Epithelial cell of esophagus (primary cell): ENCODE measurements around the gene SLC6A13.
"Not testable (repeated sequence)": the region's sequence is repeated elsewhere in the genome, so short reads cannot be mapped to it uniquely, and the experiment has no call there.

Source experiments
- DNase-seq: peaks from one replicate; pipeline ENCODE4 v3.0.0; 2010; ENCODE audit warnings: low read depth
- H3K4me3 ChIP-seq: 2 replicates; pipeline ENCODE4 v1.5.1; 2011; ENCODE audit warnings: mild to moderate bottlenecking, low read length, control low read depth
- TF ChIP-seq, protein P1 (sequence below): IDR thresholded peaks from 2 replicates; pipeline ENCODE4 v1.5.1; 2011; ENCODE audit warnings: low read depth, mild to moderate bottlenecking, low read length, control low read depth, inconsistent platforms; ENCODE audit not compliant: insufficient read depth; ENCODE audit errors: missing control alignments

SLC6A13 gene

DNA sequence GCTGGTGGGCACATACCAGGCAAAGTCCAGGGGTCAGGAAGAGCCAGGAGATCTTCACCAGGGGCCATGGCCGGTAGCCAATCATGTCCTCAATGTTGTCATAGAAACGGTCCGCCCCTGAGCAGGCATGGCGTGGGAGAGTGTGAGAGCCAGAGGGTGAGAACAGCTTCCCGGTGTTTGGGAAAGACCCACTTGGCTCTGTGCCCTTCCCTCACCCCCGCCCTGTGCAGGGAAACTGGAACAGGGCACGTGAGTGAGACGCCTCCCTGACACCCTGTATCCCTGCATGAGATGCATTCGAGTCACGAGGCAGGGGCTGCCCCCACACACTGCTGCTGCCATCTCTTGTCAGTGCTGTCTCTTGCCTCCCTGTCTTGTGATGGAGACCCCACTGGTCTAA is 69.4 kb downstream of the SLC6A13 start:
- TF ChIP-seq, protein P1, sequence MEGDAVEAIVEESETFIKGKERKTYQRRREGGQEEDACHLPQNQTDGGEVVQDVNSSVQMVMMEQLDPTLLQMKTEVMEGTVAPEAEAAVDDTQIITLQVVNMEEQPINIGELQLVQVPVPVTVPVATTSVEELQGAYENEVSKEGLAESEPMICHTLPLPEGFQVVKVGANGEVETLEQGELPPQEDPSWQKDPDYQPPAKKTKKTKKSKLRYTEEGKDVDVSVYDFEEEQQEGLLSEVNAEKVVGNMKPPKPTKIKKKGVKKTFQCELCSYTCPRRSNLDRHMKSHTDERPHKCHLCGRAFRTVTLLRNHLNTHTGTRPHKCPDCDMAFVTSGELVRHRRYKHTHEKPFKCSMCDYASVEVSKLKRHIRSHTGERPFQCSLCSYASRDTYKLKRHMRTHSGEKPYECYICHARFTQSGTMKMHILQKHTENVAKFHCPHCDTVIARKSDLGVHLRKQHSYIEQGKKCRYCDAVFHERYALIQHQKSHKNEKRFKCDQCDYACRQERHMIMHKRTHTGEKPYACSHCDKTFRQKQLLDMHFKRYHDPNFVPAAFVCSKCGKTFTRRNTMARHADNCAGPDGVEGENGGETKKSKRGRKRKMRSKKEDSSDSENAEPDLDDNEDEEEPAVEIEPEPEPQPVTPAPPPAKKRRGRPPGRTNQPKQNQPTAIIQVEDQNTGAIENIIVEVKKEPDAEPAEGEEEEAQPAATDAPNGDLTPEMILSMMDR, result no peak
- H3K4me3 ChIP-seq, result no peak overlapping the region
- DNase-seq, result no peak

DNA sequence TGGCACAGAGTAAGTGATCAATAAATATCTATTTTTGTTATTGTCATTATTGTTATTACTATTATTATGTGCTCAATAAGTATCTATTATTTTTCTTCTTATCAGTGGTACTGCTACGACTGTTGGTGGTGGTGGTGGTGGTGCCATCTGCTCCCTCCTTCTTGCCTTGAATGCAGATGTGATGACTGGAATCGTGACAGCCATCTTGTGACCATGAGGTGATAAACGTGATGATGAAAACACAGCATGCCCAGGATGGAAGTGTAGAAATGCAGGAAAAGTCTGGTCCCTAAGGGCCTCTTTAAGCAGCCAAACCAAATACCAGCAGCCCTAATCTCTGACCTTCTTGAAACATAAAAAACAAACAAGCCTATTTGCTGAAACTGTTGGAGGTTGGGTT is 71.1 kb downstream of the SLC6A13 start:
- no peak overlapping the region for H3K4me3 ChIP-seq
- no peak for DNase-seq
- TF ChIP-seq, protein P1, result no peak

DNA sequence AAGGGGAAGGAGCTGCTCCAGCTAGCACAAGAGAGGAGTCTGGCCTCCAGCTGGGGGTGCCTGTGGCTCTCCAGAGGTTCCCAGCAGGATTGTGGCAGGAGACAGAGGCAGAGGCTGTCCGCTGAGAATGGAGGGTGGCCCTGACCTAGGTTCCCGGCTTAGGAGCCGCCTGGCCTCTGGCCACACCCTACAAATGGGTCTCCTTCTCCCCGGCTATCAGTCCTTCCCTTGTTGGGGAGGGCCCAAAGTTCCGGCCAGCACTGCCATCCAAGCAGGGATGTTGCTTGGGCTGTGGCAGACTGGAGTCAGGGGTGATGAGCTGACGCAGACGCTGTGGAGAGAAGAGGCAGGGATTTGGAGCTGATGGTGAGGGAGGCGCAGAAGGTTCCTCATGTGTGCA is 71.8 kb downstream of the SLC6A13 start:
- TF ChIP-seq, protein P1, result no peak
- DNase-seq, result no peak
- H3K4me3 ChIP-seq, result no peak overlapping the region

- H3K4me3 ChIP-seq, result no peak overlapping the region
- TF ChIP-seq, protein P1, result no peak
- DNase-seq, result no peak
Measured at GRCh38 chr12:189622-189962, 73.0 kb downstream of the SLC6A13 start.

GRCh38 chr12:188910-189621 is 73.6 kb downstream of the SLC6A13 start:
- DNase-seq, result peak; percentile 36
- H3K4me3 ChIP-seq, result peak overlapping the region; percentile 34
- TF ChIP-seq, protein P1, result peak; percentile 48

- not testable (repeated sequence) for DNase-seq
- H3K4me3 ChIP-seq, result peak overlapping the region; percentile 34
Measured at GRCh38 chr12:187986-188909, 74.4 kb downstream of the SLC6A13 start.

DNA sequence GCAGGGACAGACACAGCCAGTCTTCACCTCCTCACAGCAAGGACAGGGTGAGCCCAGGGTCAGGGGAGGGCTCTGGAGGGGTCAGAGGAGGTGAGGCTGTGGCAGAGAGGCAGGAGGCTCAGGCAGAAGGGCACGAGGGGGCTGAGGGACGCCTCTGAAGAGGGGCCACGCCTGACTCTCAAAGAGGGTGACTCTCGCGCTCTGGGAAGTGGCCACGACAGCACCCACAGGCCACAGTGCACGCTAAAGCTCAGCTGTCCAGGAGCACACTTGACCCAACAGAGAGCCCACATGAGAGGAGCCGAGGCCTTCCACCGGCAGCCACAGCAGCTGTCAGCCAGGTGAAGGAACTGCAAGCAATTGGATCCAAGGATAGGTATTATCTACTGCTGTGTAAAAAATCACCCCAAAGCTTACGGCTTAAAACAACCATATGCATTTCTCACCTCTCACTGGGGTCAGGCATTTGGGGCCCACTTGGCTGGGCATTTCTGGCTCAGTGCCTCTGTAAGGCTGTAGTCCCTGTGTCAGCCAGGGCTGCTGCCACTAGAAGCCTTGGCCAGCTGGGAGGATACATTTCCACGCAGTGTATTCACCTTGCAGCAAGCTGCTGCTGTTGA is 76.5 kb downstream of the SLC6A13 start:
- no peak for DNase-seq
- no peak overlapping the region for H3K4me3 ChIP-seq
- TF ChIP-seq, protein P1, result no peak
